ENCODE measurements around the gene TTC13.

The TTC13 gene

DNA sequence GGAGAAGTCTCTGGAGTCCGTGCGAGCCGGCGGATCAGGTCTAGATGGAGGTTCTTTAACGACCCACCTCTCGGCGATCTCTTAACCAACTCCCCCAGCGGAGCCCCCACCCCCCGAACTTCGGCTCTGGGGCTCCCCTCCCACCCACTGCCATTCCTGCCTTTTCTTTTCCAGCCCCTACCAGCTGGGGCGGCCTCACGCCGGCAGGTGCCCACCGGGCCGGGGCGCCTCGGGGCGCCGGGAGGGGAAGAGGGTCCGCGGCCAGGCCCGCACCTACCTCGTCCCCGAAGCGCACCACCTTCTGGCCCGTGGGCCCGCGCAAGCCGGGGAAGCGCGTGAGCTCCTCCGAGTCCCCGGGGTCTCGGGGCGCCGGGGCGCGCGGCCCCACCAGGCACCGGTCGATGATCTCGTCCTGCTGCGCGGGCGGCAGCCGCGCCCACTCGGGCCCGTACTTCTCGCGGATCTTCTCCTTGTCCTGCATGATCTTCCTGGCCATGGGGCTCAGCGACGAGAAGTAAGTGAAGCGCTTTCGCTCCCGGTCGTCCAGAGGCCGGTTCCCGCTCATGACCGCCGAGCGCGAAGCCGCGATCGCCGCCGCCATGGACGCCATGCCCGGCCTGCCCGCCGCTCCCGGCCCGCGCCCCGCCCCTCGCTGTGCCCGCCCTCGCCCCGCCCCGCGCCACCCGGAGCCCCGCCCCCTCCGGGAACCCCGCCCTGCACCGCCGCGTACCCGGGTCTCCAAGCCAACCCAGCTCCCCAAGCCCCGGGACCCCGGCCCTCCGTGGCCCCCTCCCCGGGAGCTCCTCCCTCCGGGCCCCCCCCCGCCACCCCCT lies 110.5 kb downstream of the TTC13 start, which contains the start of gene C1orf198:
Gene C1orf198, minus strand, starts transcription at position 619 of the 833 bp plus-strand sequence. Its CDS starts 9 bp downstream, at position 610.
- DNase-seq, result peak; percentile 63

GRCh38 chr1:230867101-230867902 lies 111.4 kb downstream of the TTC13 start:
- DNase-seq, result no peak

DNA sequence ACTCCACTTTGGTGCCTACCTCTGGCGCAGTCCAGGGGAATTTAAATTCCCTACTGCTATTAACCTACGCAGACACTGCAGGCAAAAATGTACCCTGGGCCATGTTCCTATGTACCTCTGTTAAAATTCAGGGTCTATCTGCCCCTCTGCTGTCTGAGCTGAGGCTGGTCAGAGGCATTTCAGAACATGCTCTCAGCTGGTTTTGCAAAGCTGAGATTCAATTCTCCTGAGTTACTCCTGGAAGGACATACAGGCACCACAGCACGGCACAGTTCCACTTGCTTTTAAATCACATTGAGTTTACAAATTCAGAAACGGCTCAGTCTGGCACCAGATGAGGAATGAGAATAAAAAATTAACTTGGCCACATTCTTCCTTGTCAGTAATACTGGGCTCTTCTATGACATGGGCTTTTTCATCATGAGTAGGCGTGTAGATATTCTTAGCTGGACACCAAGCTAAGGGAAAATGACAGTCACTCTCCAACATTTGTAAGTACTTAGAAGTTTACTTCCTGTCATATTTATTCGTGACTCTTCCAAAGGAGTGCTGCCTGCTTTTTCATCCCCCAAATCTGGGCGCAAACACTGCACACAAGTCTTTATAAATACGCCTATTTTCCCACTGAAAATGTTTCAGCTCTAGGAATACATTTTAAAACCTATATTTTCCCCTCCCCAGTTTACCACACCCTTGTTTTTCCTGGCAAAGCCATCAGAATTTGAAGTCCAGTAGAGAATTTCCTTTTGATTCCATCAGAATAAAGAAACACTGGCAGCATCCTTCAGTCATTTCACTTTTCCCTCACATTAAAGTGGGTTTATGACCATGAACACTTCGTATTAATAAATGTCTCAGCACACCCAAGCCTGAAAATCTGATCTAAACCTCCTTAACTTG lies 112.2 kb downstream of the TTC13 start:
- DNase-seq, result no peak

DNA sequence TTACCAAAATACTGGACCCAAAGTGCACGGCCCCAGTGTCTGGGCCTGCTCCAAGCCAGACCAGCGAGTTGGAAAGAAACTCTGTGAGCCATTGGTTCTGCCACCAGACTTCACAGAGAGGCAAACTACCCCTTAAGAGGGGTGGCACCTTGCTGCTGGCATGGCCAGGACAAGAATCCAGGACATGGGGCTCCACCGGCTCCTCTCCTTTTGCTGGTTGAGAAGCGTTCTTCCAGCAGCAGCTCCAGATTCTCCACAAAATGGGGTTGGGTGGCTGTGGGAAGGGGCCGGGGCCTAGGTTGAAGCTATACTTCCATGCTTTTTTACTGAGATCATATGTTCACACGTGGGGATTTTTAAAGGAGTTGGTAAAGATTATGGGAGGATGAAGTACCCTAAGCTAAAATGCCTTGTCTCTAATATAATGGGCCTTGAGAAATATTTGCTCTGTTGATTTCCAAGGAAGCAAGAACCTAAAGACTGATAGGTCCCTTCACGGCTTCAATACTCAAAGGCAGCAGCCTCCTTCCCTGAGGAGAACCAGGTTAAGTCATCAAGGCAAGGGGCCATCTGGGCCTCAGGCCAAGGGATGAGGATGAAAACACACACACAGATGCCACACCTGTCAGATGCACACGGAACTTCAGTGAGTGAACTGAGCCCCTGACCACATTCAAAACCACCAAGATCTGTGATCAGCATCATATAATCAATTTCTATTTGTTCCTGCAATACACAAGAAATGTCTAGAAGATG lies 113.4 kb downstream of the TTC13 start:
- no peak for DNase-seq

GRCh38 chr1:230864441-230864840 lies 114.2 kb downstream of the TTC13 start:
- DNase-seq, result no peak

DNA sequence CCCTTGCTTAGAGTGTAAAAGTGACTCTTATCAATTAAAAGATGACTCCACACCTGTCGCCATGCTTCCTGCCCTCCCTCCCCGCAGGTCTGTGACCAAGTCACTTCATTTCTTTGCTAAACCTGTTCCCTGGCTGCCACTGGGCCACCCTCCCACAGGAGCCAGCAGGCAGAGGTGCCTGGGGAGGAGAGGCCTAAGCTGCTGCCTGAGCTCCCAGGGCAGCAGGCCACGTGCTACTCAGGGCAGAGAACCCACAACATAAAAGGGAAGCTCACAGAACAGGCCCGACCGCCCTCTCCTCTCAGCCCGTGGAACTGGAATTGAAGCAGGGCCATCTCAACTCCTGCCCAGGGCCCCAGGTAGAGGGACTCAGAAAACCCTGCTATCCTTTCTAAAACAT lies 115.2 kb downstream of the TTC13 start:
- no peak for DNase-seq

GRCh38 chr1:230861970-230862595 lies 116.6 kb downstream of the TTC13 start:
- DNase-seq, result no peak

DNA sequence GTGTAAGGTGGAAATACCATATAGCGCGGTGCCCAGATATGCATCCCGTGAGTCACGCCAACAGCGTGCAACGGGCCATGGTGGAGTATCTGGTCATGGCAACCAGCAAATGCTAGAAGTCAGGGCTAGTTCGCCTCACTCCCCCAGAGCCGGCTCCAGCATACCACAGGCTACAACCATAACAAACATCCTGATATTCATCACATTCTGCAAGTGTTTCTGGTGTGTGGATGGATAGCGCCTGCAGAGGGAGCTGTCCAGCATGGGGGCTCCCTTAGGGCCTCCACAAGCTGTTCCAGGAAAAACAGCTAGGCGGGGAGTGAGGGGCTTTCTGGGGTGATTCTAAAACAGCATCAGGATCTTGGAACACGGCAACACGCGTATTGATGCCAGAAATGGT lies 117.2 kb downstream of the TTC13 start:
- DNase-seq, result no peak

DNA sequence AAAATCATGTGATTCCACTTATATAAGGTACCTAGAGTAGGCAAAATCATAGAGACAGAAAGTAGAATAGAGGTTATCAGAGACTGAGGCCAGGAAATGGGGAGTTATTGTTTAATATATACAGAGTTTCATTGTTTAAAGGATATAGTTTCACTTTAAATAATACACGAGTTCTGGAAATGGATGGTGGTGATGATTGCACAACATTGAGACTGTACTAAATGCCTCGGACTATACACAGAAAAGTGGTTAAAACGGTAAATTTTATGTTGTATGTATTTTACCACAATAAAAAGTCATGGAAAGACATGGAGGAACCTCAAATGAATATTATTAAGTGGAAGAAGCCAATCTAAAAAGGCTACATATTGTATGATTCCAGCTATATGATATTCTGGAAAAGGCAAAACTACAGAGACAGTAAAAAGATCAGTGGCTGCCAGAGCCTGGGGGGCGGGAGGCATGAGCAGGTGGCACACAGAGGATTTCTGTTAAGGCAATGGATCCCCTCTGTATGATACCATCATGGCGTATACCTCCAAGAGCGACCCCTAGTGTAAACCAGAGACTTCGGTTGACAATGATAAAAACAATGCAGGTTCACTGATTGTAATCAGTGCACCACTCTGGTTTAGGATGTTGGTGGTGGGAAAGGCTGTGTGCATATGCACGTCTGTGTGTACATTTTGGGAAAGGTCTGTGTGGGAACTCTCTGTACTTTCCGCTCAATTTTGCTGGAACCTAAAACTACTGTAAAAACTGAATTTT lies 117.9 kb downstream of the TTC13 start:
- no peak for DNase-seq

- DNase-seq, result no peak
These were observed 119.5 kb downstream of the TTC13 start for GRCh38 chr1:230858918-230859729.

DNA sequence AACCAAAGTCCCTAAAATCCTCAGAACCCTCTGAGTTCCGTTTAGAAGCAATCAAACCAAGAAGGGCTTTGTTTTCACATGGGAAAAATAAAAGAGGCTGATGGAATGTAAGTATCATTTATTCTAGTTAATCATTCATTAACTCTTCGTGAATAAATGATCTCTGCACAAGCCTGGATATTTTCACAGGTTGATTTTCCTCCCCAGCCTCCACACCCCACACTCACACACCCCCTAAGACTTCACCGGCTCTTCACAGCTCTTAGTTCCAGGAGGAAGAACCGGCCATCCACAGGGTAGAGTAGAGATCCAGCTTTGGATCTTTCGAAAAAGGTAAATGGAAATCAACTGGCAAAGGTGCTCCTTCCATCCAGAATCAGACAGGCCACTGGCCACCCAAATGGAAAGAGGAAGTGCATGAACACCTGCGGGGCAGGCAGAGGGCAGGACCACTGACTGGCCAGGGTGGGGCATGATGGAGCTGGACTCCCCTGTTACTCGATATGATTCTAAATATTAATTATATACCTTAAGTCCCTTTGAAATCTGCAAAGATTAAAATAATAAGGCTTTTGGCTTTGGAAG lies 120.3 kb downstream of the TTC13 start:
- no peak for DNase-seq

GRCh38 chr1:230857822-230858221 lies 120.8 kb downstream of the TTC13 start:
- no peak for DNase-seq

- no peak for DNase-seq
These were observed 121.6 kb downstream of the TTC13 start for GRCh38 chr1:230857077-230857476.

Data from NCI-H345 (cell line).